Left ventricle myocardium inferior (tissue), 1 donor: ENCODE measurements around the gene MAP4. TPM values are rescaled to one million over a fixed set of nuclear protein-coding genes. Genes with fewer than 3 reads are reported as not detected.
A peak's percentile ranks its signal among the peaks of the same experiment; 100 is the strongest.
"Not testable (repeated sequence)": the region's sequence is repeated elsewhere in the genome, so short reads cannot be mapped to it uniquely, and the experiment has no call there.

Experiments
- DNase-seq: peaks from one replicate; pipeline ENCODE4 v3.0.0-alpha.2; 2020
- H3K27ac ChIP-seq: fragments of 200-600 bp; replicated peaks from 2 replicates; pipeline ENCODE4 v1.8.0; 2021
- H3K27me3 ChIP-seq: fragments of 200-600 bp; 2 replicates; pipeline ENCODE4 v1.8.0; 2021; ENCODE audit warnings: low read depth
- H3K36me3 ChIP-seq: fragments of 200-600 bp; 2 replicates; pipeline ENCODE4 v1.8.0; 2021
- H3K4me1 ChIP-seq: fragments of 200-600 bp; 2 replicates; pipeline ENCODE4 v1.8.0; 2021
- H3K4me3 ChIP-seq: fragments of 200-600 bp; 2 replicates; pipeline ENCODE4 v1.8.0; 2021; ENCODE audit warnings: mild to moderate bottlenecking, moderate library complexity
- H3K9me3 ChIP-seq: fragments of 200-600 bp; replicated peaks from 2 replicates; pipeline ENCODE4 v1.8.0; 2021
- CTCF ChIP-seq: fragments of 200-600 bp; IDR thresholded peaks from 2 replicates; pipeline ENCODE4 v1.8.0; 2021; ENCODE audit warnings: antibody characterized with exemption, mild to moderate bottlenecking, borderline replicate concordance
- intact Hi-C: fragments of 100-400 bp; cut with micrococcal nuclease; formaldehyde crosslinking; loops from one replicate; pipeline ENCODE4 v1.11.0; 2022
- total RNA-seq: library from RNA; stranded (reverse); fragmentation: NEBNext Ultra II Directional; extraction: Animal tissue kit (Norgen Biotek cat#: 25700); gene quantifications from one replicate; pipeline ENCODE4 v1.2.1, GENCODE V29; 2021
- donor health status: DM: no; HTN: yes; CAD: no; lungs with severe emphysema.

Gene MAP4
- total RNA-seq, 1 donor from 2014 or later = 662 TPM

- Histone ChIP-seq H3K27me3 (no peaks in the 10 kb centered on the region), H3K9me3 (no peaks in the 10 kb centered on the region), H3K36me3 (peaks cover 14% of the 10 kb centered on the region), H3K4me1 (peaks cover 99% of the 10 kb centered on the region), H3K4me3 (peak overlapping the region; percentile 43), H3K27ac (peak overlapping the region; percentile 80)
- no peak for DNase-seq
- intact Hi-C loops = no loop called here
- TF ChIP-seq CTCF = no peak
Measured at GRCh38 chr3:48012659-48013058, 3.6 kb downstream of the MAP4 start.

DNA sequence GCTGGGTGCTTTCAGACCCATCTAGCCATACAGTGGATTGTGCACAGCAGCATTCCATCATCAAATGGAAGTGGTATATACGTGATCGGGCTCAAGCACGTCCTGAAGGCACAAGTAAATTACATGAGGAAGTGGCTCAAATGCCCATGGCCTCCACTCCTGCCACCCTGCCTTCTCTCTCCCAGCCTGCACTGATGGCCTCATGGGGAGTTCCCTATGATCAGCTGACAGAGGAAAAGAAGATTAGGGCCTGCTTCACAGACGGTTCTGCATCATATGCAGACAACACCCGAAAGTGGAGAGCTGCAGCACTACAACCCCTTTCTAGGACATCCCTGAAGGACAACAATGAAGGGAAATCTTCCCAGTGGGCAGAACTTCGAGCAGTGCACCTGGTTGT lies 8.2 kb downstream of the MAP4 start:
- H3K27me3 ChIP-seq, H3K4me3 ChIP-seq, DNase-seq, H3K27ac ChIP-seq, intact Hi-C loops, H3K9me3 ChIP-seq: not testable (repeated sequence)
- Histone ChIP-seq H3K36me3 (peaks cover 14% of the 10 kb centered on the region), H3K4me1 (peaks cover 86% of the 10 kb centered on the region)

- H3K4me3 ChIP-seq, H3K27ac ChIP-seq, H3K27me3 ChIP-seq, DNase-seq, intact Hi-C loops, H3K9me3 ChIP-seq: not testable (repeated sequence)
- H3K36me3 ChIP-seq = peaks cover 14% of the 10 kb centered on the region
- H3K4me1 ChIP-seq = peaks cover 82% of the 10 kb centered on the region
Measured at GRCh38 chr3:48007361-48007760, 8.9 kb downstream of the MAP4 start.

GRCh38 chr3:48006794-48007193 lies 9.4 kb downstream of the MAP4 start:
- peaks cover 81% of the 10 kb centered on the region for H3K4me1 ChIP-seq
- H3K9me3 ChIP-seq, DNase-seq, intact Hi-C loops, H3K4me3 ChIP-seq, H3K27me3 ChIP-seq, H3K27ac ChIP-seq: not testable (repeated sequence)
- peaks cover 14% of the 10 kb centered on the region for H3K36me3 ChIP-seq

GRCh38 chr3:48004694-48005093 lies 11.5 kb downstream of the MAP4 start:
- DNase-seq = no peak
- Histone ChIP-seq H3K27ac (no peak overlapping the region), H3K4me3 (no peak overlapping the region), H3K36me3 (peaks cover 13% of the 10 kb centered on the region), H3K27me3 (no peaks in the 10 kb centered on the region), H3K9me3 (no peaks in the 10 kb centered on the region), H3K4me1 (peaks cover 74% of the 10 kb centered on the region)
- intact Hi-C loops = no loop called here
- TF ChIP-seq CTCF = no peak

GRCh38 chr3:48002787-48003186 lies 13.4 kb downstream of the MAP4 start:
- no peak for TF ChIP-seq CTCF
- H3K27me3 ChIP-seq = no peaks in the 10 kb centered on the region
- DNase-seq = no peak
- H3K4me1 ChIP-seq = peaks cover 75% of the 10 kb centered on the region
- H3K36me3 ChIP-seq = no peaks in the 10 kb centered on the region
- no peaks in the 10 kb centered on the region for H3K9me3 ChIP-seq
- no peak overlapping the region for H3K4me3 ChIP-seq
- H3K27ac ChIP-seq = no peak overlapping the region
- intact Hi-C loops = no loop called here

DNA sequence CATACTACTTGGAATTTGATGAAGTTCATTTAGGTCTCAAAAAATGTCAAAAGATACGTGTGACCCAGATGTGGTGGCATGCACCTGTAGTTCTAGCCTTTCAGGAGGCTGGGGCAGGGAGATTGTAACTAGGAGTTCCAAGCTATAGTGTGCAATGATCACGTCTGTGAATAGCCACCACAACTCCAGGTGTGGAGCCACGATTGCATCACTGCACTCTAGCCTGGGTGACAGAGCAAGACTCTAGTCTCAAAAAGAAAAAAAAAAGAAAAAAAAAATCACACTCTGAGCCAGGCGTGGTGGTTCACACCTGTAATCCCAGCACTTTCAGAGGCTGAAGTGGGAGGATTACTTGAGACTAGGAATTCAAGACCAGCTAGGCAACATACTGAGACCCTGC lies 14.2 kb downstream of the MAP4 start:
- intact Hi-C loops = no loop called here
- Histone ChIP-seq H3K4me1 (peaks cover 75% of the 10 kb centered on the region), H3K27me3 (no peaks in the 10 kb centered on the region), H3K4me3 (no peak overlapping the region), H3K9me3 (no peaks in the 10 kb centered on the region), H3K27ac (no peak overlapping the region), H3K36me3 (no peaks in the 10 kb centered on the region)
- DNase-seq = no peak
- TF ChIP-seq CTCF = no peak
